GM18868 (cell line): ENCODE measurements around the gene PTGES2.

Experiments
- ATAC-seq: cut with Tn5 transposase; IDR thresholded peaks from one replicate; pipeline ENCODE4 v1.9.1; 2021; ENCODE audit warnings: mild to moderate bottlenecking, moderate library complexity; ENCODE audit not compliant: unreplicated experiment

PTGES2 gene

DNA sequence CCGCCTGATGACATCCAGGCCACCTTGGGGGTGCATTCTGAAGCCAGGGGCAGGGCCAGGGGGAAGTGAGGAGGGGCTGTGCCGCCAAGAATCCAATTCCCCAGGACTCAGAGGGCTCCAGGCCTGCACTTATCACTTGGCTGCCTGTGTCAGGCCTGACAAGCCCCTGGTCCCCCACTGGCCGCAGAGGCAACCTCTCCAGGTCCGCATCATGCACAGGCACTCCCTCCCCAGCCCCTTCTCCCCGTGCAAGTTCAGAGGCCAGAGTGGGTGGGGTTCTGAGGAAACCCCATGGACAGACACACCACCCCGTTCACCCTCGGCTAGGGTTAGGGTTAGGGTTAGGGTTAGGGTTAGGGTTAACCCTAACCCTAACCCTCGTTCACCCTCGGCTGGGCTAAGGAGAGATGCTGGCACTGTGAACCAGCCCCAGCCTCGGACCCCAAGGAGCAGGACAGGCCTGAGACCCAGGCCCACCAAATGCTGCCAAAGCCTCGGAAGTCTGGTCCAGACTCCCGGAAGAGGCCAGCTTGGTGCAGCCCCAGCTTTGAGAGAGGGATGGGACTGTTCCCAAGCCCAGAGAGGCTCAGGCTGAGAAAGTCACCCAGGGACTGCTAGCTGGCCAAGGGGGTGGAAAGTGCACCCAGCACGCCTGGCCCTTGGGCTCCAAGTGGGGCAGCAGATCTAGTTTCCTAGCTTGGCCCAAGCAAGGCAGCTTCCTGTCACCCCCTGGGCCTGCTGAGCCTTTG lies 26.6 kb upstream of the PTGES2 start:
- ATAC-seq: no peak

- no peak for ATAC-seq
These were observed 25.8 kb upstream of the PTGES2 start for GRCh38 chr9:128153060-128153946.

DNA sequence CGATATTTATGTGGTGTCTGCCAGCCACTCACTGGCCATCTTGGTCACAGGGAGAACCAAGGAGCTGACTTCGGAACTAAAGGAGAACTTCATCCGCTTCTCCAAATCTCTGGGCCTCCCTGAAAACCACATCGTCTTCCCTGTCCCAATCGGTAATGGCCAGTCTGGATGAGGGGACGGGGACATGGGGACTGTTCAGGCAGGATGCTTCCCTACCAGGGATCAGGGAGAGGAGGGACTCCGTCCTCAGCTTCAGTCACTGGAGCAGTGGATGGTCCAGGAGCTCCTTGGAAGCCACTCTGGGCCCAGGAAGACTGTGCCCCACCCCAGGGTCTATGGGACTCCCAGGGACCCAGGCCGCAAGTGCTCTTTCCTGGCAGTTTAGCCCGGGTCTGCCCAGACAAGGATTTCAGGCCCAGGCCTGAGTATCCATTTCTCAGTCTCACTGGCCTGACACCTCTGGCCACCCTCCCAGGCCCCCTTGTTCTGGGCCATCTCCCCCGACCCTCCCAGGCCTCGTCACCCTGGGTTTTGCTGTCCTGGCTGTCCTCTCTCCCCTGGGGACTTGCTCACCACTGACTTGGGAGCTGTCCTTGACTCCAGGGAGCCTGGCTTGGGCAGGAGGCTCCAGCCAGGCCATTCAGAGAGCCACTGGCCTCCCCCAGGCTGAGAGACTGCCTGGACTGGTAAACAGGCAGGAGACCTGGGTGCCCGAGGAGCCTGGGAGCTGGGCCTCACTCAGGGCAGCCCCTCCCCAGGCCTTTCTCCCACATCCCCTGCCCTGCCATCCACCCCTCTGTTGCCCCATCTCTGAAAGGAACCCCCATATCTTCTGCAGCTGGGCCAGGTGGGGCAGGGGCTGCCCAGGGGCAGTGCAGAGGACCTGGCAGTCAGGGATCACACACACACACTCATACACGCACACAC lies 24.9 kb upstream of the PTGES2 start:
- no peak for ATAC-seq

DNA sequence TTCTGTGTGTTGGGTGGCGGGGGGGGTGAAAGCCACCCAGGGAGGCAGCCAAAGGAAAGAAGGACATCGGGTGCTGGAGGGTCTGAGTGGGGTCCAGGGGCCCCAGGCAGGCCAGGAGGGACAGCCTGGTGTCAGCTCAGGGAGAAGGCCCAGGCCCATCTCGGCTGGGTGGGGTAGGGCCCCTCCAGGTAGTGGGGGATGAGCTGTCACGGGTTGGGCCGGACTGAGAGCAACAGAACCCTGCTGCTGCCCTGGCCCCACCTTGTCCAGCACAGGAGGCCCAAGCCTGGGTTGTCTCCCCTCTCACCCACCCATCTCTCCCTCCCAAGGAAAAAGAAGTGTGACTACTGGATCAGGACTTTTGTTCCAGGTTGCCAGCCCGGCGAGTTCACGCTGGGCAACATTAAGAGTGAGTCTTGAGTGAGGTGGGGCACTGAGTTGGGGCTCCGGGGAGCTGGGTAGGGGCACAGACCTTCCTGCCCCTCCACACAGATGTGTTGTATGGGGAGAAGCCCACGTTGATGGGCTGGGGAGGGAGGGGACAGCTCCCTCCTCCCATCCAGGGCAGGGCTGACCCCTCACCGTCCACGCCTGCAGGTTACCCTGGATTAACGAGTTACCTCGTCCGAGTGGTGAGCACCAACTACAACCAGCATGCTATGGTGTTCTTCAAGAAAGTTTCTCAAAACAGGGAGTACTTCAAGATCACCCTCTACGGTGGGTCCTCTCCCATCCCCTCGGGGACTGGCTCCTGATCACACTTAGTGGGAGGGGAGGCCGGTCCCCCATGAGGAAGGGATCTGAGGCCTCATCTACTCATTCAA lies 24.0 kb upstream of the PTGES2 start:
- no peak for ATAC-seq

DNA sequence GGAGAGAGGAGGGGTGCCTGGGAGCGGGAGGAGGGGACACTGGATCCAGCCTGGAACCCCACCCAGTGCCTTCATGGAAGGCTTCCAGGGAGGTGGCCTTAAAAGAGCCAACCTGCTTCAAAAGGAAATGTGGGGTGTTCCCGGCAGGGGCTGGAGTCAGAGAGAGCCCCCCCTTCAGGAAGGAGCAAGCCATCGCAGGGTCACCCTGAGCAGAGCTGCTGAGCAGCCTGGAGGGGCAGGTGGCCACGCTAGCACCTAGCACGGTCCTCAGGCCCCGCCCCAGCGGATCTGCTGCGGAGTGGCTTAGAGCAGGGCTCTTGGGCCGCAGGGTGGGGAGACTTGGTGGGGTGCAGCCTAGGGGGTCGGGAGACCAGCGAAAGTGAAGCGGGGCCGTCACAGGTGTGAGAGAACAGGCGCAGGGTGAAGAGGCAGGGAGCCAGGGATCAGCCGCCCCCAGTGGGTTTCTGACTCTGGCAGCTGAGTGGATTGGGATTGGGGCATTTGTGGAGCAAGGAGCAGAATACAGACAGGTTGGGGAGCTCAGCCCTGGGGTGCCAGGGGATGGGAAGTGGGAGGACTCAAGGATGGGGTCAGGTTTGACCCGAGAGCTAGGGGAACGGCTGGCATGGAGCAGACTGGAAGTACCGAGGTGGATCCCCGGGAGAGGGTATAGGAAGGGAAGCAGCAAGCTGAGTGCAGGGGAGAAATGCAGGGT lies 23.2 kb upstream of the PTGES2 start:
- no peak for ATAC-seq

DNA sequence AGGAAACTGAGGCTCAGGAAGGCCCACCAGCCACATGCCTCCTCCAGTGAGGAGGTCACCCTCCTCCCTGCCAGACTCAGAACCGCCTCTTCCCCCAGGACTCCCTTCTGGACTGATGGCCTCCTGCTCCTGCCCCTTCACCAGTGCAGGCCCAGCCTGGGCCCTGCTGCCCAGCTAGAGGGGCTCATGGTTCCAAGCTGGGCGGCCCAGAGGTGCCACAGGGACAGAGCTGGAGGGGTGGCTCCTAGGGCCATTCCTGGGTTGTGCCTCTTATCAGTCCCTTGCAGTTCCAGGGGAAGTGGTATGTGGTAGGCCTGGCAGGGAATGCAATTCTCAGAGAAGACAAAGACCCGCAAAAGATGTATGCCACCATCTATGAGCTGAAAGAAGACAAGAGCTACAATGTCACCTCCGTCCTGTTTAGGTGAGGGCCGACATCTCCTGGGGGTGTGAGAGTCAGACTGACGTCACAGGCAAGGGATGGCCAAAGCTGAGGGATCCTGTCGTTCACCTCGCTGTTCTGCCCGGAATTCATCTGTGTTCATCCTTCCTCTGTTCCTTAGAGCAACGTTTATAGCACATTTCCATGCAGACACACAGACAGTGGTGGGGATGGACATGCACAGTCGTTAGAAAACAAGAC lies 22.5 kb upstream of the PTGES2 start:
- no peak for ATAC-seq

DNA sequence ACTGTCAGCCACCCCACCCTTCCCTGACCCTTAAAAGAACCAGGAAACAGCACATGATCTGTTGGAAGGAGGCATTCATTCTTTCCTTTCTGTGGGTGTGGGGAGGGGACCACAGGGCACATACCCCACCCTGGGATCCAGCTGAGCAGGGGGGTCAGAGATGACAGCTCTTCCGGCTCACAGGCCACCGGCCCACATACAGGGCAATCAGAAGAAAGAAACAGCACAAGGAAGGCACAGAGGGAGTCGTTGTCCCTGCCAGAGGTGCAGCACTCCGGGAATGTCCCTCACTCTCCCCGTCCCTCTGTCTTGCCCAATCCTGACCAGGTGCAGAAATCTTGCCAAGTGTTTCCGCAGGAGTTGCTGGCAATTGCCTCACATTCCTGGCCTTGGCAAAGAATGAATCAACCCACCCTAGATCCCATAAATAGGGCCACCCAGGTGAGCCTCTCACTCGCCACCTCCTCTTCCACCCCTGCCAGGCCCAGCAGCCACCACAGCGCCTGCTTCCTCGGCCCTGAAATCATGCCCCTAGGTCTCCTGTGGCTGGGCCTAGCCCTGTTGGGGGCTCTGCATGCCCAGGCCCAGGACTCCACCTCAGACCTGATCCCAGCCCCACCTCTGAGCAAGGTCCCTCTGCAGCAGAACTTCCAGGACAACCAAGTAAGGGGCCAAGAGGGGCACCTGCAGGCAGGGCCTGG lies 21.6 kb upstream of the PTGES2 start, which contains the start of gene LCN2:
Gene LCN2, plus strand, starts transcription at position 453 of the 701 bp plus-strand sequence. Its CDS starts 73 bp downstream, at position 526.
- no peak for ATAC-seq

GRCh38 chr9:128148509-128149000 lies 21.0 kb upstream of the PTGES2 start:
- ATAC-seq: no peak

GRCh38 chr9:128146591-128147120 lies 19.1 kb upstream of the PTGES2 start:
- ATAC-seq: no peak

DNA sequence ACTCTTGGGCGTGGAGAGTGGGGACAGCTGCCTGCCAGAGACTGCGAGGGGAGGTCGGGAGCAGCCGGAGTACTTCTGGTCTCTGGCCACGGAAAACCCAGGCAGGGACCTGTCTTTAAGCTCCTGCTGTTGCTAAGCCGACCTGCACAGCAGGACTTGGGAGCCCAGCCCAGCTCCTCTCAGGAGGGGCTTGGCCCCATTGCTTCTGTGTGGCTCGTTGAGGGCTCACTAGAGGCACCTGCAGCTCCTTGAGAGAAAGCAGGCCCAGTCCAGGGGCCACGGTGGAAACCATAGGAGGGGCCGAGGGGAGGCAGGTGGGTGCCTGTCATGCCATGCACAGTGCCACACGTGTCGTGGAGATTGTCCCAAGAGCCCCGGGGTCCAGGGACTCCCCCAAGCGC lies 18.4 kb upstream of the PTGES2 start:
- ATAC-seq: no peak

GRCh38 chr9:128145536-128145935 lies 18.0 kb upstream of the PTGES2 start:
- no peak for ATAC-seq

DNA sequence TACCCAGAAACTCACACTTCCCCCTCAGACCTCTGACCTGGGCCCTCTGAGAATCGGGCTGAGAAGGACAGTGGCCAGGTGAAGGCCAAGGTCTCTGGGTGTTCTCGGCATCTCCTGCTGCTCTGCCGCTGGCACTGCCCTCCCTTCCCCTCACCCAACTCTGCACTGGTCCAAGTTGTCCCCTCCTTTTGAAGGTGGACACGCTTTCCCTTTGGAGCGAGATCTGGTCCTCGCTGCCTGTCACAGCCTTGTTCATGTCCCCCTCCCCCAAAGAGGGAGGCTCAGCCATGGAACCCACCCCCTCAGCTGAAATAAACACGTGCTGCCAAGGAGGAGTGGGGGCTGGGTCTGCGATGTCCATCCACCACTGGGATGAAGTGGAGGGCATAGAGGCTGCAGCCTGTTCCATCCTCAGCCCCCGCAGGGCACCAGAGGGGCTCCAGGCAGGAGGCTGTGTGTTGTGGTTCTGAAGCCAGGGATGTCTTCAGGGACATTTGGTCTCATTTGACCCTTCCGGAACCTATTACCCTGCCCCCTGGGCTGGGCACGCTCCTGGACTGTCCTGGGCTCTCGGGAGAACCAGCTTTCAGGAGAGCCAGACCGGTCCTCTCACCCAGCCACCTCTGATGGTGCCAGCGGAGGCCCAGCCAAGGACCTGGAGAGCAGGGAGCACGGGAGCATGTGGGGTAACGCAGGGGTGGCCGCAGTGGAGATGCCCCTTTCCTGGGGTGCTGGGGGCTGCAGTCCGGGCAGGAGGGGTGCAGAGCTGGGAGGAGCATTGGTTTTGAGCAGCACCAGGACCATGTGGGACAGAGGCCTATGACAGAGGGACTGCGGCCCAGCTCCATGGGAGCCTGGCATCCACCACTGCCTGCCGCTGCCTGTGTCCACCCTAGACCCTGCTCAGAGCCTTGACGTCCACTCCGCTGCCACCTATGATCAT lies 17.0 kb upstream of the PTGES2 start:
- ATAC-seq: no peak

DNA sequence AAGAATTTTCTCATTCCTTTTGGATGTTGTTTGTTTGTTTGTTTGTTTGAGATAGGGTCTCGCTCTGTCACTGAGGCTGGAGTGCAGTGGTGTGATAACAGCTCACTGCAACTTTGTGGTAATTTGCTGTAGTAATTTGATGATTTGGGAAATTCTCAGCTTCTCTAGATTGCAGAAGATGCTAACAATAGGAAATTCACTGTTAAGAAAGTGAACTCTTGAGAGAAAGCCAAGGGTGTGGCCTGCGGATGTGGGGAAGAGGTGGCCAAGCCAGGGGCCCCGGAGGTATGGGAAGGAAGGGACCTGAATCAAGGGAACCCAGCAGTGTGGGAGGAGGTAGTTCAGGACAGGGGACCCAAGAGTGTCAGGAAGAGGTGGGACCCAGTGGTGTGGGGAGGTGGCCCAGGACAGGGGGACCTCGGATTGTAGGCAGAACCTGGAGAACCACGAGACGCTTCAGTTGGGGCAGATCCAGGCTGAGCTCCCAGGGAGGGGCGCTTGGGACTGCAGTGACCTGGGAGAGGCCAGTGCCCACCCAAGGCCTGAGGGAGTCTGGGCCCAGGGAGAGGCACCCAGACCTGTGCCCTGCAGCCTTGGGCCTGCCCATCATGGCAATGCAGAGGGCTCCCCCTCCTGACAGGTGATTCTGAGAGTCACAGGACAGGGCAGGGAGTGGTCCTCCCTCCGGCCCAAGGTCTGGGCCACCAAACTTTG lies 16.2 kb upstream of the PTGES2 start:
- no peak for ATAC-seq

GRCh38 chr9:128142596-128142995 lies 15.1 kb upstream of the PTGES2 start:
- no peak for ATAC-seq

DNA sequence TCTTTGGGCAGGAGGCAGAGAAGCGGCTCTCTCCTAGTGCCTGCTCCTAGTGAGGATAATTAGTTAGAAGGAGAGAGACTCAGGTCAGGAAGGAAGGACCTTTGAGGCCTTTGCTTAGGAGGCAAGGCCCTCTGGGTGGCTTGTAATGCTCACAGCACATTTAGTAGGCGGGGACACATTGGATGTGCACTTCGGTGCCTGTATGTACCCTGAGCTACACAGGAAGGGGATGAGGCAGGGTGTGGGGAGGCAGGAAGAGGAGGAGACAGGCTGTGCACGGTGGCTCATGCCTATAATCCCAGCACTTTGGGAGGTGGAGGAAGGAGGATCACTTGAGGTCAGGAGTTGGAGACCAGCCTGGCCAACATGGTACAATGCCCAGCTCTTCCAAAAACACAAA lies 14.5 kb upstream of the PTGES2 start:
- no peak for ATAC-seq

DNA sequence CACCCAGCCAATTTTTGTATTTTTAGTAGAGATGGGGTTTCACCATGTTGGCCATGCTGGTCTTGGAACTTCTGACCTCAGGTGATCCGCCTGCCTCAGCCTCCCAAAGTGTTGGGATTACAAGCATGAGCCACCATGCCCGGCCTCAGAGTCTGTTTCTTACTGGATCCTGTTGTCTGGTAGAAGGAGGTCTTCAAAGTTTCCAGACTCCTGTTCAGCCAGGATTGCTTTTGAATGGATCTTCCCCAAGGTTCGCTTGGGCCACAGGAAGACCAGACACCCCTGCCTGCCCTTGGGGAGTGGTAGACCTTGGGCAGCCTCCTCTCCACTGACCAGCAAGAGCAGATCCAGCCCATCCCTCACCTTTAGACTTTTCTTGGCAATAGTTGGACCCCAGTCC lies 14.1 kb upstream of the PTGES2 start:
- no peak for ATAC-seq
